Mesenchymal stem cell (in vitro differentiated cells and primary cell): ENCODE data around the gene PCYT2.
A peak's percentile ranks its signal among the peaks of the same experiment; 100 is the strongest.

Source experiments
- DNase-seq: peaks from one replicate; pipeline ENCODE4 v3.0.0-alpha.2; 2013
- H2AFZ ChIP-seq: one replicate; pipeline ENCODE4 v1.6.1; 2013; ENCODE audit warnings: low read depth, mild to moderate bottlenecking, control low read depth, inconsistent platforms, low read length, moderate library complexity
- H2AK5ac ChIP-seq: 2 replicates; pipeline ENCODE4 v1.6.1; 2013; ENCODE audit warnings: low read length, moderate library complexity, mild to moderate bottlenecking, inconsistent platforms; ENCODE audit not compliant: severe bottlenecking
- H2BK120ac ChIP-seq: one replicate; pipeline ENCODE4 v1.6.1; 2013; ENCODE audit warnings: low read depth, mild to moderate bottlenecking, inconsistent platforms, low read length, moderate library complexity
- H2BK12ac ChIP-seq, 2 experiments: one replicate each; pipeline ENCODE4 v1.6.1; 2013; ENCODE audit warnings: inconsistent platforms in 2 of 2, low read length in 2 of 2, mild to moderate bottlenecking in 2 of 2, moderate library complexity in 2 of 2, control low read depth in 1 of 2
- H2BK15ac ChIP-seq: one replicate; pipeline ENCODE4 v1.6.1; 2013; ENCODE audit warnings: mild to moderate bottlenecking, low read depth, inconsistent platforms; ENCODE audit not compliant: poor library complexity, severe bottlenecking
- H2BK5ac ChIP-seq: 2 replicates; pipeline ENCODE4 v1.6.1; 2013; ENCODE audit warnings: low read depth, mild to moderate bottlenecking, low read length, control low read depth, inconsistent platforms; ENCODE audit not compliant: poor library complexity, severe bottlenecking
- H3K14ac ChIP-seq, 2 experiments: one replicate each; pipeline ENCODE4 v1.6.1; 2013; ENCODE audit warnings: inconsistent platforms in 2 of 2, low read length in 2 of 2, control low read depth in 1 of 2, mild to moderate bottlenecking in 1 of 2, moderate library complexity in 1 of 2
- H3K18ac ChIP-seq, 2 experiments: one replicate each; pipeline ENCODE4 v1.6.1; 2013; ENCODE audit warnings: inconsistent platforms in 2 of 2, low read length in 2 of 2, control low read depth in 1 of 2, low read depth in 1 of 2, mild to moderate bottlenecking in 1 of 2
- H3K23ac ChIP-seq, 2 experiments: one replicate each; pipeline ENCODE4 v1.6.1; 2013; ENCODE audit warnings: inconsistent platforms in 2 of 2, low read length in 2 of 2, mild to moderate bottlenecking in 2 of 2, moderate library complexity in 2 of 2, control low read depth in 1 of 2
- H3K27ac ChIP-seq: 2 replicates; pipeline ENCODE4 v1.5.1; 2013; ENCODE audit warnings: mild to moderate bottlenecking, moderate library complexity, low read length, control low read depth, inconsistent platforms; ENCODE audit not compliant: poor library complexity, severe bottlenecking
- H3K27me3 ChIP-seq, 2 experiments: 2 replicates each; pipeline versions ENCODE4 v1.6.1 to v1.7.0; 2013; ENCODE audit warnings: low read length in 2 of 2, mild to moderate bottlenecking in 2 of 2, moderate library complexity in 2 of 2, control low read depth in 1 of 2, inconsistent platforms in 1 of 2; ENCODE audit not compliant: control insufficient read depth in 1 of 2, insufficient read depth in 1 of 2
- H3K36me3 ChIP-seq, 2 experiments: 2 replicates each; pipeline versions ENCODE4 v1.6.1 to v1.7.0; 2013; ENCODE audit warnings: low read length in 2 of 2, control low read depth in 1 of 2, inconsistent platforms in 1 of 2, low read depth in 1 of 2, mild to moderate bottlenecking in 1 of 2; ENCODE audit not compliant: insufficient read depth in 2 of 2, control insufficient read depth in 1 of 2
- H3K4ac ChIP-seq, 2 experiments: one replicate each; pipeline ENCODE4 v1.6.1; 2013; ENCODE audit warnings: inconsistent platforms in 2 of 2, low read length in 2 of 2, mild to moderate bottlenecking in 2 of 2, moderate library complexity in 2 of 2, control low read depth in 1 of 2, low read depth in 1 of 2
- H3K4me1 ChIP-seq: 2 replicates; pipeline ENCODE4 v1.6.1; 2013; ENCODE audit warnings: low read depth, low read length, control low read depth; ENCODE audit not compliant: control insufficient read depth, insufficient read depth
- H3K4me2 ChIP-seq: 2 replicates; pipeline ENCODE4 v1.6.1; 2013; ENCODE audit warnings: low read length, mild to moderate bottlenecking, inconsistent platforms; ENCODE audit not compliant: poor library complexity, severe bottlenecking
- H3K4me3 ChIP-seq, 2 experiments: 2 replicates each; pipeline versions ENCODE4 v1.5.1 to v1.7.0; 2013; ENCODE audit warnings: low read length in 2 of 2, mild to moderate bottlenecking in 2 of 2, control low read depth in 1 of 2, low read depth in 1 of 2; ENCODE audit not compliant: insufficient read depth in 1 of 2
- H3K79me1 ChIP-seq: replicated peaks from 2 replicates; pipeline ENCODE4 v1.6.1; 2013; ENCODE audit warnings: mild to moderate bottlenecking, control low read depth, low read length, inconsistent platforms; ENCODE audit not compliant: poor library complexity, severe bottlenecking
- H3K9ac ChIP-seq: 2 replicates; pipeline ENCODE4 v1.7.0; 2013; ENCODE audit warnings: mild to moderate bottlenecking, low read length, moderate library complexity
- H3K9me3 ChIP-seq: 2 replicates; pipeline ENCODE4 v1.7.0; 2013; ENCODE audit warnings: mild to moderate bottlenecking, low read length; ENCODE audit not compliant: control insufficient read depth
- H4K8ac ChIP-seq: one replicate; pipeline ENCODE4 v1.6.1; 2013; ENCODE audit warnings: inconsistent platforms, mild to moderate bottlenecking, low read length, moderate library complexity
- H4K91ac ChIP-seq: one replicate; pipeline ENCODE4 v1.6.1; 2013; ENCODE audit warnings: mild to moderate bottlenecking, low read length, inconsistent platforms
- WGBS: methylation state at CpG from one replicate; pipeline ENCODE4 v1.1.7; 2013; ENCODE audit warnings: mixed read lengths; 5-methylcytosine and 5-hydroxymethylcytosine counted together

The PCYT2 gene

DNA sequence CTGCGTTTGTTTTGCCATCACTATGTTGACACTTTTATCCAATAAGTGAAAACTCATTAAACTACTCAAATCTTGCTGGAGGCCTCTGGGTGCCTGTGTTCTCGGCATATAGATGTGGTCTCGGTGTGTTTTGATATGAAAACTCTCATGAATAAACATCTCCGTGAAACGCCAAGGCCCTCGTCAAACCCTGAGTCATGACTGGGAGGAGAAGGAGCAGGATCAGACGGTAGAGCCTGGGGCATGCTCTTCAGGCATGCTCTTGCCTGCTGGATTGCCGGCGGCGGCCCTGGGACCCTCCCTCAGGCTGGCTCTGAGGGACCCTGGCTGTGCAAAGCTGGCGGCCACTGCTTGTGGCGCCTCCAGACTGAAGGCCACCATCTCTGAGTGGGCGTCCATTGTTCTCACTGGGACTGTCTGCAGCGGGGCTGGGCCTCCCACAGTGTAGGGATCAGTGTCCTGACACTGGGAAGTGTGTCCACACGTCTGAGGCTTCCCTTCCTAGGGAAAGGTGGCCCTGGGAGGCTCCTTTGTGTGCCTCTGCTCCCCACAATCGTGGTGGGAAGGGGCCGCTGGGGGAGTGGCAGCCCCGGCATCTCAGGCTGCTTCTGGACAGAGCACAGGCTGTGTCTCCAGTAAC, 10.9 kb downstream of the PCYT2 start:
- Histone ChIP-seq H3K18ac (no peak overlapping the region), H3K14ac (no peak overlapping the region), H2BK120ac (no peak overlapping the region), H3K4me1 (peaks cover 42% of the 10 kb centered on the region), H3K4ac (no peak overlapping the region), H4K8ac (no peak overlapping the region), H2AFZ (no peak overlapping the region), H3K27ac (no peak overlapping the region), H3K9me3 (no peaks in the 10 kb centered on the region), H2AK5ac (no peak overlapping the region), H3K27me3 (peaks cover 0 to 8% of the 10 kb centered on the region in 2 experiments), H2BK15ac (no peak overlapping the region), H2BK5ac (no peak overlapping the region), H3K9ac (no peak overlapping the region), H3K23ac (no peak overlapping the region), H4K91ac (no peak overlapping the region), H2BK12ac (no peak overlapping the region), H3K36me3 (peaks cover 53 to 63% of the 10 kb centered on the region in 2 experiments), H3K4me3 (no peak overlapping the region), H3K79me1 (peaks cover 19% of the 10 kb centered on the region), H3K4me2 (no peak overlapping the region)
- no peak for DNase-seq
- 92% methylated on average over 18 of the region's 18 CpGs for whole genome bisulfite sequencing

DNA sequence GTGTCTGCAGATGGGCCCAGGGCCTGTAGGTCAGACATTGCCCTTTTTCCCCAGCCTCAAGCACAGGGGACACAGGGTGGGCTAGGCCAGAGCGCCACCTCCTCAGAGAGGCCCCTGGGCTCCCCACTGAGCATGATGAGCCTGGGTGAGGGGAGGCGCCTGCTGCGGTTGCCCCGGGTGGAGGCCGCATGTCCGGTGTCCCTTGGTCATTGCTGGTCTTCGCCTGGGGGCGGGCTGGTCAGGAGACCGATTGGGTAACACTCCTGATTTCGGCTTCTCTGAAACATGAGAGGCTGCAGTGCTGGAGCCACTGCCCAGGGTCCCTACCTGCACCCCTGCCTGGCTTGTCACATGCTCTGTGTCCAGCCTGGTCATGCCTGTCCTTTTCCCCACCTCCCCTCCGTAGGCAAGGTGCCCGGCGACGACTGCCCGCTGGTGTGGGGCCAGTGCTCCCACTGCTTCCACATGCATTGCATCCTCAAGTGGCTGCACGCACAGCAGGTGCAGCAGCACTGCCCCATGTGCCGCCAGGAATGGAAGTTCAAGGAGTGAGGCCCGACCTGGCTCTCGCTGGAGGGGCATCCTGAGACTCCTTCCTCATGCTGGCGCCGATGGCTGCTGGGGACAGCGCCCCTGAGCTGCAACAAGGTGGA, 11.6 kb downstream of the PCYT2 start:
- Histone ChIP-seq H2BK120ac (no peak overlapping the region), H3K9ac (no peak overlapping the region), H2BK5ac (no peak overlapping the region), H3K4me2 (no peak overlapping the region), H4K8ac (no peak overlapping the region), H4K91ac (peak overlapping the region; percentile 0), H2BK15ac (no peak overlapping the region), H2BK12ac (no peak overlapping the region), H3K4me3 (no peak overlapping the region), H3K23ac (no peak overlapping the region), H3K18ac (no peak overlapping the region), H3K9me3 (no peaks in the 10 kb centered on the region), H3K27me3 (peaks cover 0 to 8% of the 10 kb centered on the region in 2 experiments), H3K79me1 (peaks cover 19% of the 10 kb centered on the region), H3K4ac (no peak overlapping the region), H2AK5ac (peak overlapping the region; percentile 16), H2AFZ (no peak overlapping the region), H3K36me3 (peaks cover 59 to 61% of the 10 kb centered on the region in 2 experiments), H3K14ac (no peak overlapping the region), H3K27ac (no peak overlapping the region), H3K4me1 (peaks cover 42% of the 10 kb centered on the region)
- no peak for DNase-seq
- 96% methylated on average over 22 of the region's 22 CpGs for WGBS

DNA sequence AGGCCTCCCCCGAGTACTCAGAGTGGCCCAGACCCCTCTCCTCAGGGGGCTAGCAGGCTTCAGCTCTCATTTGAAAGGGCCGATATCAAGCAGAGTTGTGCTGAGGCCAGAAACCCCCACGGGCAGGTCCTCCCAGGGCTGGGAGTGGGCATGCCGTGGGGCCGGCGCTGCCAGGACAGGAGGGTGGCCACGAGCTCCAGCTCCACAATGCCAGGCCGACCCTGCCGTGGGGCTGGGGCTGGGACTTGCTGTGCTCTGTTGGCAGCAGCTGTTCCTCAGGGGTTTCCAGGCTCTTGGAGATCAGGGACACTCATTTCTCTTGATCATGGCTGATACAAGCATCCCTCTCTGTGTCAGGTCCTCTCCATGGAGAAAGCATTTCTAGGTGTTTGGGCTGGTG, 12.3 kb downstream of the PCYT2 start:
- no peak overlapping the region for H2BK12ac ChIP-seq
- peak overlapping the region; percentile 42 for H2AK5ac ChIP-seq
- peaks cover 58 to 63% of the 10 kb centered on the region in 2 experiments for H3K36me3 ChIP-seq
- no peaks in the 10 kb centered on the region for H3K9me3 ChIP-seq
- peak overlapping the region in 1 of 2 experiments; percentile 62 for H3K18ac ChIP-seq
- peaks cover 0 to 8% of the 10 kb centered on the region in 2 experiments for H3K27me3 ChIP-seq
- no peak overlapping the region for H4K8ac ChIP-seq
- no peak overlapping the region for H2BK120ac ChIP-seq
- H4K91ac ChIP-seq = peak overlapping the region; percentile 25
- peaks cover 23% of the 10 kb centered on the region for H3K79me1 ChIP-seq
- H3K23ac ChIP-seq = no peak overlapping the region
- no peak overlapping the region for H3K14ac ChIP-seq
- WGBS = 84% methylated on average over 9 of the region's 9 CpGs
- no peak overlapping the region for H2AFZ ChIP-seq
- peak overlapping the region; percentile 39 for H3K9ac ChIP-seq
- H3K4me2 ChIP-seq = no peak overlapping the region
- no peak overlapping the region for H2BK5ac ChIP-seq
- H3K4ac ChIP-seq = no peak overlapping the region
- DNase-seq = no peak
- no peak overlapping the region for H2BK15ac ChIP-seq
- no peak overlapping the region for H3K4me3 ChIP-seq
- H3K27ac ChIP-seq = peak overlapping the region; percentile 68
- H3K4me1 ChIP-seq = peaks cover 45% of the 10 kb centered on the region

DNA sequence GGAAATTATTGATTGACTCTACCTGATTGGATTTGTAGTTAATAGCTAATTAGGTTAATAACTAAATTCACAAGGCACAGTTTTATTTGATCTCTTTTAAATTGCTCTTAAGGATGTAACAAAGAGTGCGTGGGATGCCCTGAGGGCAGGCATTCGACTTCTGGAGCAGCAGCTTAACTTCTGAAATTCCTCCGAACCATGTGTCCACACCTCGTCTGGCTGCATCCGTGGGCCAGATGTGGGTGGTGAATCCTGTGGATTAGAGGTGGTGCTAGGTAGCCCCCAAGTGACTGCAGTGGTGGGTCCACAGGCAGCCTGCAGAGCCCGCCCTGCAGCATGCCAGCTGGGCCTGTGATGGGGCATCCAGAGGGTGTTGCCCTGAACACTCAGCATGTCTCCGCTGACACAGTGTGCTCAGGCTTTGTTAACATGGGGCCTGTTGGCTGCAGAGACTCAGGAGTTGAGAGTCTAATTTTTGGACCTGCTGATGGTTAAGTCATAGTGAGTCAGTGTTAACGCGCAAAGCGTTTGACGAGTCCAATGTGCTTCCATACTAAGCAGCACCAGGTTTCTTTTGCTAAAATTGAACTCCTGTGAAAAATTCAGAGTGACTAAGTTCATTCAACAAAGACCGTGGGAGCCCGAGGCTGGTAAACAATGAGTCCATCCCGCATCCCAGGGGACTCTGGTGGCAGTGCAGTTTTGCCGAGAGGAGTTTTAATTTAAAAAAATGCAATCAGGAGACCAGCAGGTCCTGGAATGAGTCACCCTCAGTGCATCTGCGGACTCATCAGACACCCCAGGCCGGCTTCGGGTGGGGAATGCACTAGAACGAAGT, 13.0 kb downstream of the PCYT2 start:
- no peaks in the 10 kb centered on the region for H3K9me3 ChIP-seq
- peaks cover 24% of the 10 kb centered on the region for H3K79me1 ChIP-seq
- no peak overlapping the region for H2BK12ac ChIP-seq
- H3K18ac ChIP-seq = peak overlapping the region in 1 of 2 experiments; percentile 13
- H2BK120ac ChIP-seq = peak overlapping the region; percentile 24
- peaks cover 52 to 63% of the 10 kb centered on the region in 2 experiments for H3K36me3 ChIP-seq
- no peak overlapping the region for H3K14ac ChIP-seq
- peak overlapping the region in 1 of 2 experiments; percentile 96 for H3K23ac ChIP-seq
- H2BK15ac ChIP-seq = no peak overlapping the region
- H4K91ac ChIP-seq = no peak overlapping the region
- peaks cover 48% of the 10 kb centered on the region for H3K4me1 ChIP-seq
- no peak overlapping the region for H2AK5ac ChIP-seq
- H3K4ac ChIP-seq = no peak overlapping the region
- H3K27me3 ChIP-seq = peaks cover 0 to 8% of the 10 kb centered on the region in 2 experiments
- peak overlapping the region; percentile 39 for H3K9ac ChIP-seq
- no peak overlapping the region for H4K8ac ChIP-seq
- 42% methylated on average over 19 of the region's 19 CpGs for WGBS
- H3K27ac ChIP-seq = peak overlapping the region; percentile 68
- no peak overlapping the region for H2AFZ ChIP-seq
- DNase-seq = peak; percentile 90
- no peak overlapping the region for H2BK5ac ChIP-seq
- H3K4me2 ChIP-seq = no peak overlapping the region
- no peak overlapping the region for H3K4me3 ChIP-seq
